Measurements from ENCODE around the gene ATXN1. TPM values are rescaled to one million over a fixed set of nuclear protein-coding genes. Genes with fewer than 3 reads are reported as not detected.

Gene ATXN1
- total and polyA plus RNA-seq, 3 donors from 2014 or later, result 12.8 to 84.1 (median 64.3) TPM

GRCh38 chr6:16568128-16568527 lies 193.1 kb downstream of the ATXN1 start:
- no peaks in the 10 kb centered on the region for H3K36me3 ChIP-seq (ENCODE audit: low read depth, missing control alignments)
- no peak overlapping the region for H3K4me3 ChIP-seq
- no peaks in the 10 kb centered on the region for H3K9me3 ChIP-seq
- H3K27me3 ChIP-seq, result no peaks in the 10 kb centered on the region
- intact Hi-C loops (cut with DNase I; ENCODE audit: low total_unique reads), result no loop called here
- DNase-seq, result no peak
- WGBS, 2 donors, result 38 to 55% methylated on average over 5 of the region's 5 CpGs
- H3K27ac ChIP-seq, result no peak overlapping the region
- TF ChIP-seq CTCF (IDR thresholded peaks at IDR 0.05) (no peak), POLR2A (IDR thresholded peaks at IDR 0.05) (no peak)
- no peaks in the 10 kb centered on the region for H3K4me1 ChIP-seq

GRCh38 chr6:16567071-16567470 lies 194.2 kb downstream of the ATXN1 start:
- H3K9me3 ChIP-seq, result no peaks in the 10 kb centered on the region
- H3K4me3 ChIP-seq, result no peak overlapping the region
- no peak overlapping the region for H3K27ac ChIP-seq
- DNase-seq, result no peak
- no peak for TF ChIP-seq CTCF (IDR thresholded peaks at IDR 0.05)
- no peak for TF ChIP-seq POLR2A (IDR thresholded peaks at IDR 0.05)
- no peaks in the 10 kb centered on the region for H3K27me3 ChIP-seq
- intact Hi-C loops (cut with DNase I; ENCODE audit: low total_unique reads), result no loop called here
- no peaks in the 10 kb centered on the region for H3K4me1 ChIP-seq
- WGBS, 2 donors, result 67 to 84% methylated on average over 1 of the region's 1 CpG
- H3K36me3 ChIP-seq (ENCODE audit: low read depth, missing control alignments), result no peaks in the 10 kb centered on the region

DNA sequence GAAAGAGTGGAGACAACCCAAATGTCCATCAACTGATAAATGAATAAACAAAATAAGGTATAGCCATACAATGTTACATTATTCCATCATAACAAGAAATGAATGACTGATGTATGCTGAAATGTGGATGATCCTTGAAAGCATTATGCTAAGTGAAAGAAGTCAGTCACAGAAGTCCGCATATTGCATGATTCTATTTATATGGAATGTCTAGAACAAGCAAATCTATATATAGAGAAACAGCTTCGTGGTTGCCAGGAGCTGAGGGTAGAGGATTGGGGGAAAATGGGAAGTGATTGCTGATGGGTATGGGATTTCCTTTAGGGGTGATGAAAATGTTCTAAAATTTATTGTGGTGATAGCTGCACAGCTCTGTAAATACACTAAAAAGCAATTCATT lies 196.8 kb downstream of the ATXN1 start:
- no peaks in the 10 kb centered on the region for H3K36me3 ChIP-seq (ENCODE audit: low read depth, missing control alignments)
- no peak overlapping the region for H3K27ac ChIP-seq
- TF ChIP-seq CTCF (IDR thresholded peaks at IDR 0.05), result no peak
- TF ChIP-seq POLR2A (IDR thresholded peaks at IDR 0.05), result no peak
- no peaks in the 10 kb centered on the region for H3K9me3 ChIP-seq
- no peaks in the 10 kb centered on the region for H3K27me3 ChIP-seq
- WGBS, 2 donors, result 83 to 89% methylated on average over 2 of the region's 2 CpGs
- intact Hi-C loops (cut with DNase I; ENCODE audit: low total_unique reads), result no loop called here
- H3K4me1 ChIP-seq, result no peaks in the 10 kb centered on the region
- no peak for DNase-seq
- H3K4me3 ChIP-seq, result no peak overlapping the region

DNA sequence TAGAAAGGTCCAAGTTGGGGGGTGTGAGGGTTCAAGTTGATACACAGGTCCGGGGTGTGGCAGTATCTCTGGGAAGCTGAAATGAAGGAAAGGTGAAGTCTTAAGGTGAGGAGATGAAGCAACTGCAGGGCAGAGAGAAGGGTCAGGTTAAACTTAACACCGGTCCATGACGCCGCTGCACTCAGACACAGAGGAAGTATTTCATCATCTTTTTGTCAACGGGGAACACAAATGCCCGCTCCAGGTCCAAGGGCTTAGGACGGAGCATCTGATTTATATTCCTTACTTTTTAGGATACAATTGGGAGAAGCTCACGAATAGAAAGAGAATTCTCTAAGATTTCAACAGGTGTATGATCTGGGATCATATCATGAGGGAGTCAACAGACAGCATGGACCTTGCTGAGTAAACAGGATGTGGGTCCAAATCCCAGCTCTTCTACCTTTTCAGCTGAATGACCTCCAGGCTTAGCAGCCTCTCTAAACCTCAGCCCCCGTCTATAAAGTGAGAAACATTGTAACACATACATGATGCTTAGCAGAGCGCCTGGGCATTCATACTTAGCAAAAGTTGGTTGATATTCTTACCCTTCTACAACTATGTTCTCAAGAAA lies 197.5 kb downstream of the ATXN1 start:
- no peak overlapping the region for H3K4me3 ChIP-seq
- intact Hi-C loops (cut with DNase I; ENCODE audit: low total_unique reads), result no loop called here
- TF ChIP-seq POLR2A (IDR thresholded peaks at IDR 0.05), result no peak
- TF ChIP-seq CTCF (IDR thresholded peaks at IDR 0.05), result no peak
- WGBS, 2 donors, result 88 to 90% methylated on average over 10 of the region's 10 CpGs
- no peaks in the 10 kb centered on the region for H3K36me3 ChIP-seq (ENCODE audit: low read depth, missing control alignments)
- DNase-seq, result no peak
- no peak overlapping the region for H3K27ac ChIP-seq
- no peaks in the 10 kb centered on the region for H3K9me3 ChIP-seq
- no peaks in the 10 kb centered on the region for H3K27me3 ChIP-seq
- H3K4me1 ChIP-seq, result no peaks in the 10 kb centered on the region

DNA sequence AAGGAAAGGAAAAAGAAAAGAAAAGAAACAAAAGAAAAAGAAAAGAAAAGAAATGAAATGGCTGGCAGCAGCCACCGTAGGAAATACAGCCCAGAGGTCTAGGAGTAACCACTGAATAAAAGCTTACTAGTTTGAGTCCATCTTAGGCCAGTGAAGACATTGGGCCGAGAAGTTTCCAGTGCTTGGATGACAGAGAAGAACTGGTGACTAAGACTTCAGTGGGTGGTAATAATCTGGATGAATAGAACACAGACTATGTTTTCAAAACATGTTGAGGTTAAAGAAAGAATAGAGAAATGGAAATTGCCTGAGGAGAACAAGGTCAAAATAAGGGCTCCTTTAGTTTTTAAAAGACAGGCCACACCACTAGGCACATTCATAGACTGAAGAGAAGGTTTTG lies 198.8 kb downstream of the ATXN1 start:
- DNase-seq, result no peak
- H3K27ac ChIP-seq, result no peak overlapping the region
- intact Hi-C loops (cut with DNase I; ENCODE audit: low total_unique reads), result no loop called here

More for the DNA sequence above, 198.8 kb downstream of the ATXN1 start:
- Histone ChIP-seq H3K9me3 (no peaks in the 10 kb centered on the region), H3K4me1 (no peaks in the 10 kb centered on the region), H3K36me3 (ENCODE audit: low read depth, missing control alignments) (no peaks in the 10 kb centered on the region), H3K4me3 (no peak overlapping the region), H3K27me3 (no peaks in the 10 kb centered on the region)
- 59 to 86% methylated on average over 2 of the region's 2 CpGs for WGBS, 2 donors
- TF ChIP-seq CTCF (IDR thresholded peaks at IDR 0.05), result no peak
- TF ChIP-seq POLR2A (IDR thresholded peaks at IDR 0.05), result no peak

Measured in testis (tissue), 3 donors.